GM18868 (cell line): ENCODE results near the gene IL17REL.

Source experiments
- ATAC-seq: cut with Tn5 transposase; IDR thresholded peaks from one replicate; pipeline ENCODE4 v1.9.1; 2021; ENCODE audit warnings: mild to moderate bottlenecking, moderate library complexity; ENCODE audit not compliant: unreplicated experiment

IL17REL gene

DNA sequence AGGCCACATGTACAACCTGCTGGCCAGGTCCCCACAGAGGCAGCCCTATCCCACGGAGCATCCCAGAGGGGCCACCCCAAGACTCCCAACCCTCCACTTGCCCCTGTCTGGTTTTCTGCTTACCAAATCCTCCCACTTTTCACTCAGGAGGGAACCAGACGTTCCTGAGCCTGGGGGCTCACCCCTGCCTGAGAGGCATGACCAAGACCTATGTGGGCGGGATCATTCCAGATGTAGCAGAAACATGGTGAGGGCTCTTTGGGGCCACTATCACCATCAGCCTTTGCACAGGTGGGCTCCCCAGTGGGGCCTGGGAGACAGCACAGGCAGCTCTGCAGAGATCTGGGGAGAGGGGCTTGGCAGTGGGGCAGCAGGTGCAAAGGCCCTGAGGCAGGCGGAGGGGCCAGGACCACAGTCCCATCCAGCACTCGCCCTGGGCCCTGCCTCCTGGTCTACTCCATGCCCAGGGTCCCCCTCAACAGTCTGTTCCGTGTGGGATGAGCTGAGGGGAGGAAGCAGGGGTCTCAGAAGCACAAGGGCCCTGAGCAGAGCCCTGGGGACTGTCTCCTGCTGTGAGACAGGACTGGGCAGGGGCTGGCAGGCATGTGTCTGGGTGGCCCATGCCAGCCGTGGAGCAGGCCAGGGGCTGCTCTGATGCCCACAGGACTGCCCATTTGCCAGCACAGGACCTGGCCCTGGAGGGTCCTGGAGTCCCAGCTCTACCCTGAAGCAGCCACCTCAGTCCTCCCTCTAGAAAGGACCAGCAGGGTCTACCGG lies 42.6 kb downstream of the IL17REL start:
- peak; percentile 2 for ATAC-seq

DNA sequence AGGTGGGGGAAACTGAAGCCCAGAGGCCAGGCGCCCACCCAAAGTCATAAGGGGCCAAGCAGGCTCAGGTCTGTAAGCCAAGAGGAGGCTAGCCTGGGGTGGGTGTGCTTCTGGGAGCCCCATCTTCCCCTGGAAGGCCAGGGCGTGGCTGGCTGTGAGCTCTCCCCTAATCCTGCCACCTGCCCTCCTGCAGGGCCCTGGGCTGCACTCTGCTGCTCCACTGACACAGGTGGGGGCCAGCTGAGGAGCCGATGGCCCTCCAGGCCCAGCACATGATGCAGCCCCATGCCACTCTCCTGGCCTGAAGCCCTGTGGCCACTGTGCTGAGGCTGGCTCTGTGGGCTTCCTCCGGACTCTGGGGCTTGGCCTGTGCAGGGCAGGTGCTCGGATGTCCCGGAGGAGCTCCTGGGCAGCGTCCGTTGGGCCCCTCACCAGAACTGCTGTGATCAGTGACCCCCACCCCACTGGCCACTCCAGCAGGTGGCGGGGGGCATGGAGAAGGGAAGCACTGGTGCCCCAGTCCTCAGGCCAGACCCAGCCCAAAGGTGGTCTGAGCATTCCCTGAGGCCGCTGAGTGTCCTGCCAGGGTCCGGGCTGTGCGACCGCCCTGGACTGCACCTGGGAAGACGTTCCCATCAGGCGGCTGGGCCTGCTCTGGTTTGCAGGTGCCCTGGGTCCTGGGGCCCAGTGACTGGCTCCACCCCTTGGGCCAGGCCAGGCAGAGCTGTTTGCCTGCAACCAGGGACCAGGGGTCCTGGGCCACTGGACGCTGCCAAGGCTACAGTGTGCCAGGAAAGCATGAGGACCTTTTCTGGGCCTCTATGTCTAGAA lies 43.5 kb downstream of the IL17REL start:
- ATAC-seq: no peak

DNA sequence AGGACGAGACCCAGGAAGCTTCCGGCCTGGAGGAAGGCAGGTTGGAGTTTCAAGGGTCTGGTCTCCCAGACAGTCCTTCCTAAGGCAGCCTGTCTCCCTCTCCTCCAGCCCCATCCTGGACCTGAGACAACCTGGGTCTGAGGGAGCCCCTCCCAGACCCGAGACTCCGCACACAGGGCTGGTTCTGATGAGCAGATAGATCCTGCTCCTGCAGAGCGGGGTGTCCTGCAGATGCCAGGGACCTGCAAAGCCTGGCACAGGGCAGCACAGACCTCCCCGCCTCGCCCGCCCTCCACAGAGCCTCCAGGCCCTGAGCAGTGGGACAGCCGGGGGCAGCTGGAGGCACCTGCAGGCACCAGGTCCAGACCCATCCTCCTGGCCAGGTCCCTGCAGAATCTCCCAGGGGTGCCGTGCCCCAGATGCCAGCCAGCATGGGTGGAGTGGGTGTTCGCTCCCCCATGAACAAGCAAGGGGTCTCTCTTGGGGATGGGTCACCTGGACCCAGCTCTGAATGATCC lies 44.2 kb downstream of the IL17REL start:
- ATAC-seq: no peak

DNA sequence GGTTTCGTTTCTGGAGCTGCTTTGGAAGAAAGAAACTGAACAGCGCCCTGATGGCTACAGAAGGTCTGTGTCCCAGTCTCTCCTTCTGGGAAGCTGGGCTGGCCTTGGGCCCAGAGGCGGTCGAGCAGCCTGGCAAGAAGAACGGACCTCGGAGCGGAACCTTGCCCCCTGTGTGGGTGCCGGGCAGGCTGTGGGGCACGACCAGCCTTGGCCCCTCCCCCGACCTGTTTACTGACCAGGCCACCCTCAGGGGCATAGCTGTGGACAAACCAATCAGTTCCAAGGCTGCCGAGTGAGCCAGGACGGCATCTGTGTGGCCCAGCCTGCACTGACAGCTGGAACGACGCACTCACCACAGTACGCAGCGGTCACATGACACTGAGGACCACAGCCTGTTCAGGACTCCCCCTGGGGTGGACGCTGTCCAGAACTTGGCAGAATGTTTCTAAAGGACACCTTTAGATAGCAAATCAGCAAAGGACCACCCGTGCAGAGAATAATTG lies 44.8 kb downstream of the IL17REL start:
- no peak for ATAC-seq

GRCh38 chr22:49966774-49967705 lies 45.5 kb downstream of the IL17REL start:
- no peak for ATAC-seq

GRCh38 chr22:49966041-49966773 lies 46.4 kb downstream of the IL17REL start:
- no peak for ATAC-seq

DNA sequence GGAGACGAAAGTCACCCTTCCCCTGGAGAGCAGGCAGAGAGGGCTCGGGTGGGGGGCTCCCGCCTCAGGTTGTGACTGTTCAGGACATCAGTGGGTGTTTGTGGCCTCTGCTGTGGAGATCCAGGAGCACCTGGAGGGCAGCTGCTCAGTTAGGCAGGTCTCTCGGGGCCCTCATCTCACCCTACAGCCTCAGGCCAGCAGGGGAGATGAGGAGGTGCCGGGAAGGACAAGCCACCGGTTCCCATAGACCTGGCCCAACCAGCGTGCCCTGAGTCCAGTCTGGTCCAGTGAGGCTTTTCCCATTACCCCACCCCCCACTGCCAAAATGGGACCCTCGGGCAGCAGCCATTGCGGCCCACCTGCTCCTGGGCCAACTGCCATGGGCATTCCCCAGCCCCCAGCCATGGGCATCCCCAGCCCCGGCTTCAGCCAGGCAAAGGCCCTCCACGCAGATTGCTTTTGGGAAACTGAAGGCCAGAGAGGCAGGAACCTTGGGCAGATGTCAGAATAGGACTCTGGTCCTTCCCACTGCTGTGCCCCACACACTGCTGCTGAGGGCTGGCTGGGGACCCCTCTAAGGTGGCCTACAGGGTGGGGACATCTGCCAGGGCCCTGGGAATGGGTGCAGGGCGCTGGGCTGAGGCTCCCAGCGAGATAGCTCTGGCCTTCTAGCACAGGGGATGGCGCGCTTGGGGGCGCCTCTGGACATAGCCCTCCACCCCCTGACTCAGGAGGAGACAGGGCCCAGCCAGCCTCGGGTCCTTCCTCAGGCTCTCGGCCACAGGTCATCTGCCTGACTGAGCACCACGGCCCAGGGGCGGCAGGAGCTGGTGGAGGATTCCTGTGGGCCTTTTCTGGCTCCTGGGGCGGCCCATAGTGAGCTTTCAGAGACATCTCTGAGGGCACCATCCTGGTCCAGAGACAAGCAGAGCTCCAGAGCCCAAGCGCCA lies 47.2 kb downstream of the IL17REL start:
- ATAC-seq: no peak

GRCh38 chr22:49964136-49965090 lies 48.2 kb downstream of the IL17REL start:
- ATAC-seq: no peak

DNA sequence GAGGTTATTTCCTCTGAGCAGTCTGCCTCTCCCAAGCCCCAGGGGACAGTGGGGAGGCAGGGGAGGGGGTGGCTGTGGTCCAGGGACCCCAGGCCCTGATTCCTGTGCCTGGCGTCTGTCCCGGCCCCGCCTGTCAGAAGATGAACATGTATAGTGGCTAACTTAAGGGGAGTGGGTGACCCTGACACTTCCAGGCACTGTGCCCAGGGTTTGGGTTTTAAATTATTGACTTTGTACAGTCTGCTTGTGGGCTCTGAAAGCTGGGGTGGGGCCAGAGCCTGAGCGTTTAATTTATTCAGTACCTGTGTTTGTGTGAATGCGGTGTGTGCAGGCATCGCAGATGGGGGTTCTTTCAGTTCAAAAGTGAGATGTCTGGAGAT lies 48.9 kb downstream of the IL17REL start:
- no peak for ATAC-seq

DNA sequence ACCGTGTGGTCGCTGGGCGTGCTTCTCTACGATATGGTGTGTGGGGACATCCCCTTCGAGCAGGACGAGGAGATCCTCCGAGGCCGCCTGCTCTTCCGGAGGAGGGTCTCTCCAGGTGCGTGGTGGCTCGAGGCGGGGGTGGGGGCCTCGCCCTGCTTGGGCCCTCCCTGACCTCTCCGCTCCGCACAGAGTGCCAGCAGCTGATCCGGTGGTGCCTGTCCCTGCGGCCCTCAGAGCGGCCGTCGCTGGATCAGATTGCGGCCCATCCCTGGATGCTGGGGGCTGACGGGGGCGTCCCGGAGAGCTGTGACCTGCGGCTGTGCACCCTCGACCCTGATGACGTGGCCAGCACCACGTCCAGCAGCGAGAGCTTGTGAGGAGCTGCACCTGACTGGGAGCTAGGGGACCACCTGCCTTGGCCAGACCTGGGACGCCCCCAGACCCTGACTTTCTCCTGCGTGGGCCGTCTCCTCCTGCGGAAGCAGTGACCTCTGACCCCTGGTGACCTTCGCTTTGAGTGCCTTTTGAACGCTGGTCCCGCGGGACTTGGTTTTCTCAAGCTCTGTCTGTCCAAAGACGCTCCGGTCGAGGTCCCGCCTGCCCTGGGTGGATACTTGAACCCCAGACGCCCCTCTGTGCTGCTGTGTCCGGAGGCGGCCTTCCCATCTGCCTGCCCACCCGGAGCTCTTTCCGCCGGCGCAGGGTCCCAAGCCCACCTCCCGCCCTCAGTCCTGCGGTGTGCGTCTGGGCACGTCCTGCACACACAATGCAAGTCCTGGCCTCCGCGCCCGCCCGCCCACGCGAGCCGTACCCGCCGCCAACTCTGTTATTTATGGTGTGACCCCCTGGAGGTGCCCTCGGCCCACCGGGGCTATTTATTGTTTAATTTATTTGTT lies 49.6 kb downstream of the IL17REL start:
- ATAC-seq: peak; percentile 11

GRCh38 chr22:49962012-49962750 lies 50.4 kb downstream of the IL17REL start:
- peak; percentile 23 for ATAC-seq

DNA sequence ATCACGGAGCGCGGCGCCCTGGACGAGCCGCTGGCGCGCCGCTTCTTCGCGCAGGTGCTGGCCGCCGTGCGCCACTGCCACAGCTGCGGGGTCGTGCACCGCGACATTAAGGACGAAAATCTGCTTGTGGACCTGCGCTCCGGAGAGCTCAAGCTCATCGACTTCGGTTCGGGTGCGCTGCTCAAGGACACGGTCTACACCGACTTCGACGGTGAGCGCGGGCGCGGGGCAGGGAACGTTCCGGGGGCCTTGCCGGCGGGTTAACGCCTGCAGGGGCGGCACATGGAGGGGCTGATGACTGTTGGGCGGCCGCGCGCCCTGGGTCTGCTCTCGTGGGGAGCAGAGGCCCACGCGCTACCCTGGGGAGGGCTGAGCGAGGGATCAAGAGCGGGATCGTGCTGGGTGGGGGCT lies 51.0 kb downstream of the IL17REL start:
- no peak for ATAC-seq

GRCh38 chr22:49961005-49961600 lies 51.5 kb downstream of the IL17REL start:
- no peak for ATAC-seq

DNA sequence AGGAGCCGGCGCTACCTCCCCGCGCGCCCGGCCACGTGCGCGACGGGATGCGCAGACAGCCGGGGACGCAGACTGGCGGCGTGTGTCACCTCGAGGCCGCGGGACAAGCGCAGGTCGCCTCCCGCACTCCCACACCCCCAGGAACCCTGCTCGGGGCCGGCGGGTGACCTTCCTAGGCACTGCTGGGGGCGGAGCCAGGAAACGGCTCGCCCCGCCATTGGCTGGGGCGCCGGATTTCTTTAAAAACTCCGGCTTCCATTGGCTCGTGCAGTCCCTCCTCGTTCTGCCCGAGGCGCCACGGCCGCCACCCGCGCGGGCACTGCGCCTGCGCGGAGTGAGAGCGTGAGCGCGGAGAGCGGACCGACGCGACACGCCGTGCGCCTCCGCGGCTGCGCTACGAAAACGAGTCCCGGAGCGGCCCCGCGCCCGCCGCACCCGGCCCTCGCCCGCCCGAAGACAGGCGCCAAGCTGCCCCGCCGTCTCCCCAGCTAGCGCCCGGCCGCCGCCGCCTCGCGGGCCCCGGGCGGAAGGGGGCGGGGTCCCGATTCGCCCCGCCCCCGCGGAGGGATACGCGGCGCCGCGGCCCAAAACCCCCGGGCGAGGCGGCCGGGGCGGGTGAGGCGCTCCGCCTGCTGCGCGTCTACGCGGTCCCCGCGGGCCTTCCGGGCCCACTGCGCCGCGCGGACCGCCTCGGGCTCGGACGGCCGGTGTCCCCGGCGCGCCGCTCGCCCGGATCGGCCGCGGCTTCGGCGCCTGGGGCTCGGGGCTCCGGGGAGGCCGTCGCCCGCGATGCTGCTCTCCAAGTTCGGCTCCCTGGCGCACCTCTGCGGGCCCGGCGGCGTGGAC lies 52.2 kb downstream of the IL17REL start, which contains the start of gene PIM3:
PIM3 (plus strand) TSS at position 614 of the 846 bp plus-strand sequence; CDS start at position 790, 176 bp downstream.
- peak; percentile 55 for ATAC-seq

GRCh38 chr22:49959782-49960158 lies 52.8 kb downstream of the IL17REL start:
- ATAC-seq: no peak
